PC-9 (cell line): ENCODE results near the gene CSNK2A2.

Experiments used
- CTCF ChIP-seq: fragments of 200-600 bp; sonication (generic); conservative IDR thresholded peaks from 2 replicates; pipeline ENCODE4 v1.6.1; 2017; ENCODE audit warnings: mixed run types, antibody characterized with exemption, mild to moderate bottlenecking, moderate library complexity
- EZH2 ChIP-seq: fragments of 200-600 bp; sonication (generic); IDR thresholded peaks from 2 replicates; pipeline ENCODE4 v1.8.0; 2017; ENCODE audit warnings: antibody characterized with exemption, low read depth

GRCh38 chr16:58186176-58186944 is 11.5 kb downstream of the CSNK2A2 start:
- TF ChIP-seq CTCF (no peak), EZH2 (no peak)
